HL-60/S4 treated with phorbol 12-myristate 13-acetate at 8.2 ng/mL for 4 days and 3 days (cell line): Measurements from ENCODE around the gene DSC2.

ENCODE experiments used
- in situ Hi-C: fragments of 300-500 bp; cut with MboI; formaldehyde crosslinking; loops from 2 replicates; pipeline ENCODE4 v1.15.0; 2022; ENCODE audit warnings: low sequenced_read_pairs

DSC2 gene

GRCh38 chr18:31099450-31100230 lies 2.6 kb downstream of the DSC2 start:
- in situ Hi-C loops, result no loop called here

- in situ Hi-C loops, result no loop called here
These were observed 3.3 kb downstream of the DSC2 start for GRCh38 chr18:31098878-31099277.

- in situ Hi-C loops, result no loop called here
These were observed 4.6 kb downstream of the DSC2 start for GRCh38 chr18:31097666-31098065.

- in situ Hi-C loops, result no loop called here
These were observed 8.3 kb downstream of the DSC2 start for GRCh38 chr18:31093880-31094279.

GRCh38 chr18:31093294-31093693 lies 8.9 kb downstream of the DSC2 start:
- in situ Hi-C loops, result no loop called here

- in situ Hi-C loops, result no loop called here
These were observed 10.9 kb downstream of the DSC2 start for GRCh38 chr18:31091350-31091749.

GRCh38 chr18:31088532-31088931 lies 13.7 kb downstream of the DSC2 start:
- in situ Hi-C loops, result no loop called here

GRCh38 chr18:31079973-31080372 lies 22.2 kb downstream of the DSC2 start:
- in situ Hi-C loops, result no loop called here

- in situ Hi-C loops, result no loop called here
These were observed 24.3 kb downstream of the DSC2 start for GRCh38 chr18:31077878-31078277.

- in situ Hi-C loops, result no loop called here
These were observed 30.0 kb downstream of the DSC2 start for GRCh38 chr18:31072175-31072574.

- in situ Hi-C loops, result no loop called here
These were observed 32.0 kb downstream of the DSC2 start for GRCh38 chr18:31070206-31070605.

GRCh38 chr18:31066266-31066665 lies 36.0 kb downstream of the DSC2 start:
- in situ Hi-C loops, result no loop called here

- in situ Hi-C loops, result no loop called here
These were observed 37.0 kb downstream of the DSC2 start for GRCh38 chr18:31065036-31065773.

GRCh38 chr18:31064130-31064529 lies 38.1 kb downstream of the DSC2 start:
- in situ Hi-C loops, result no loop called here

GRCh38 chr18:31061945-31062344 lies 40.3 kb downstream of the DSC2 start:
- in situ Hi-C loops, result no loop called here

GRCh38 chr18:31058897-31059296 lies 43.3 kb downstream of the DSC2 start:
- in situ Hi-C loops, result no loop called here

GRCh38 chr18:31057917-31058316 lies 44.3 kb downstream of the DSC2 start:
- in situ Hi-C loops, result no loop called here

GRCh38 chr18:31057051-31057450 lies 45.2 kb downstream of the DSC2 start:
- in situ Hi-C loops, result no loop called here

- in situ Hi-C loops, result no loop called here
These were observed 45.9 kb downstream of the DSC2 start for GRCh38 chr18:31056296-31056695.

- in situ Hi-C loops, result no loop called here
These were observed 51.6 kb downstream of the DSC2 start for GRCh38 chr18:31050635-31051034.

- in situ Hi-C loops, result no loop called here
These were observed 53.0 kb downstream of the DSC2 start for GRCh38 chr18:31049189-31049588.

- in situ Hi-C loops, result no loop called here
These were observed 54.0 kb downstream of the DSC2 start for GRCh38 chr18:31048216-31048615.
